ENCODE data around the gene SPOP. TPM values are rescaled to one million over a fixed set of nuclear protein-coding genes. Genes with fewer than 3 reads are reported as not detected.

The SPOP gene
- total RNA-seq, 1 experiment from 2014 or later = 53.4 TPM

DNA sequence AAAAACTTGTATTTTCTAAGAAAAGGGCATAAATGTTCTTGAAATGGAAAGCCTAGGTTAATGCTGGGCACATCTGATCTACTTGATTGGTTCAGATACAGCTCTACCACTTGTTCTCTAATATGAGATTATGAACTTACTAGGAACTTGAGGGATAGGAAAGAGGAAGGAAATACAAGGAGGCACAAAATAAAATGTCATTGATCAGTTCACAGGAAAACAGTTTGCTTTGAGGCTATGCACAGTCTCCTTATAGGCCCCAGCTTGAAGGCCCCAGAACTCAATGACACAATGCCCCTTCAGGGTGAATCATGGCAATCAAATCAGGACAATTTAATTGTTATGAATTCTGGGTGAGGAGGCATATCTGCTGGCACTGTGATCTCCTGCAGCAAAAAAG lies 75.1 kb downstream of the SPOP start:
- BruUV-seq (replicated peaks) = no TSS peak
- POLR2A ChIA-PET (ENCODE audit: low non-redundant PET) = no interaction called here
- TF ChIP-seq, protein P1, sequence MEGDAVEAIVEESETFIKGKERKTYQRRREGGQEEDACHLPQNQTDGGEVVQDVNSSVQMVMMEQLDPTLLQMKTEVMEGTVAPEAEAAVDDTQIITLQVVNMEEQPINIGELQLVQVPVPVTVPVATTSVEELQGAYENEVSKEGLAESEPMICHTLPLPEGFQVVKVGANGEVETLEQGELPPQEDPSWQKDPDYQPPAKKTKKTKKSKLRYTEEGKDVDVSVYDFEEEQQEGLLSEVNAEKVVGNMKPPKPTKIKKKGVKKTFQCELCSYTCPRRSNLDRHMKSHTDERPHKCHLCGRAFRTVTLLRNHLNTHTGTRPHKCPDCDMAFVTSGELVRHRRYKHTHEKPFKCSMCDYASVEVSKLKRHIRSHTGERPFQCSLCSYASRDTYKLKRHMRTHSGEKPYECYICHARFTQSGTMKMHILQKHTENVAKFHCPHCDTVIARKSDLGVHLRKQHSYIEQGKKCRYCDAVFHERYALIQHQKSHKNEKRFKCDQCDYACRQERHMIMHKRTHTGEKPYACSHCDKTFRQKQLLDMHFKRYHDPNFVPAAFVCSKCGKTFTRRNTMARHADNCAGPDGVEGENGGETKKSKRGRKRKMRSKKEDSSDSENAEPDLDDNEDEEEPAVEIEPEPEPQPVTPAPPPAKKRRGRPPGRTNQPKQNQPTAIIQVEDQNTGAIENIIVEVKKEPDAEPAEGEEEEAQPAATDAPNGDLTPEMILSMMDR (conservative IDR thresholded peaks at IDR 0.05; ENCODE audit: low read depth, low read length) = no peak
- no peak for TF ChIP-seq EZH2 (IDR thresholded peaks at IDR 0.05; ENCODE audit: borderline replicate concordance, low read depth, low read length, poor library complexity, severe bottlenecking)
- CTCF ChIA-PET = no interaction called here
- intact Hi-C loops (cut with micrococcal nuclease; ENCODE audit: unreplicated experiment) = no loop called here
- H3K4me1 ChIP-seq (ENCODE audit: insufficient read depth, low read length, poor library complexity, severe bottlenecking) = no peaks in the 10 kb centered on the region
- no peak overlapping the region for H3K27ac ChIP-seq (ENCODE audit: low read depth, low read length, poor library complexity, severe bottlenecking)
- H3K9me3 ChIP-seq (ENCODE audit: low read depth, low read length, poor library complexity, severe bottlenecking) = no peaks in the 10 kb centered on the region
- no peak overlapping the region for H3K4me3 ChIP-seq (ENCODE audit: low read depth, low read length, poor library complexity, severe bottlenecking)
- H3K36me3 ChIP-seq (ENCODE audit: insufficient read depth, low read length, poor library complexity, severe bottlenecking) = peaks cover 32% of the 10 kb centered on the region
- no peak for DNase-seq (ENCODE audit: low spot score)
- H3K27me3 ChIP-seq (replicated peaks; ENCODE audit: insufficient read depth, low read depth, low read length, poor library complexity) = no peaks in the 10 kb centered on the region

DNA sequence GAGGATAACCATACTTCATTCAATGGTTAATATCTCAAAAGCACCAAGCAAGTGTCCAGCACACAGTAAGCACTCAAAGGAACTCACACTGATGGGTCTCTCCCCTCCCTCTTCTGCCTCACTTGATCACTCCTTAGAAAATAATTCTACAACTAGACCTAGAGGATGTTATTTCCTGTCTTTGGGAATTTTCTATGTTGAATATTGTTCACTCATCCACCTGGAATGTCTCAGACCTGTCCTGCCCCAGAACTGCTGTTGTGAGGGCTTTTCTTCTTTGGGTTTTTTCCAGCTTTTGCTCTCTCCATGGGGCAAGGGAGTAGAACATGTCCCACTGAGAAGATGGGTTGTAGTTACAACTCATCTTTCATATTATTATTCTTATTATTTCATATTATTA lies 76.9 kb downstream of the SPOP start:
- H3K36me3 ChIP-seq (ENCODE audit: insufficient read depth, low read length, poor library complexity, severe bottlenecking) = peaks cover 25% of the 10 kb centered on the region
- ChIA-PET CTCF (no interaction called here), POLR2A (ENCODE audit: low non-redundant PET) (no interaction called here)
- H3K9me3 ChIP-seq (ENCODE audit: low read depth, low read length, poor library complexity, severe bottlenecking) = no peaks in the 10 kb centered on the region
- no peak overlapping the region for H3K4me3 ChIP-seq (ENCODE audit: low read depth, low read length, poor library complexity, severe bottlenecking)
- no peaks in the 10 kb centered on the region for H3K4me1 ChIP-seq (ENCODE audit: insufficient read depth, low read length, poor library complexity, severe bottlenecking)
- H3K27ac ChIP-seq (ENCODE audit: low read depth, low read length, poor library complexity, severe bottlenecking) = no peak overlapping the region
- DNase-seq (ENCODE audit: low spot score) = no peak
- no peaks in the 10 kb centered on the region for H3K27me3 ChIP-seq (replicated peaks; ENCODE audit: insufficient read depth, low read depth, low read length, poor library complexity)
- no peak for TF ChIP-seq EZH2 (IDR thresholded peaks at IDR 0.05; ENCODE audit: borderline replicate concordance, low read depth, low read length, poor library complexity, severe bottlenecking)
- TF ChIP-seq, protein P1 (conservative IDR thresholded peaks at IDR 0.05; ENCODE audit: low read depth, low read length) = no peak
- BruUV-seq (replicated peaks) = no TSS peak
- intact Hi-C loops (cut with micrococcal nuclease; ENCODE audit: unreplicated experiment) = no loop called here

DNA sequence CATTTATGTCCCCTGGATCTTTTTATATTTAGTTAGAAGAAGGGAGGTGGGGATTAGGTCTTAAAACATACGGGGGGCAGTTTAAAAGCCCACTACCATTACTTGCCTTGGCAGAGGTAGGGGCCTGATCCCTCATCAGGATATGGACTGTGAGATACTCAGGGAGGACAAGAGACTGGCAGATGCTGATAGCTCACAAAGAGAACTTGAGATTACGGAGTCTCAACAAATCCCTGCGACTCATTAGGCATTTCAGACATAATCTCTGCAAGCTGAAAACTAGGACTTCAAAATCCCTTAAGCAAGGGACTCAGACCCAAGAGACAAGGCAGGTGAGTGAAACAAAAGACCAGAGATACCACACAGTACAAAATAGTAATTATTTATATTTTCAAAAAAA lies 79.0 kb downstream of the SPOP start:
- ChIA-PET POLR2A (ENCODE audit: low non-redundant PET) (no interaction called here), CTCF (no interaction called here)
- no peak overlapping the region for H3K4me3 ChIP-seq (ENCODE audit: low read depth, low read length, poor library complexity, severe bottlenecking)
- H3K36me3 ChIP-seq (ENCODE audit: insufficient read depth, low read length, poor library complexity, severe bottlenecking) = peaks cover 24% of the 10 kb centered on the region
- H3K9me3 ChIP-seq (ENCODE audit: low read depth, low read length, poor library complexity, severe bottlenecking) = no peaks in the 10 kb centered on the region
- BruUV-seq (replicated peaks) = no TSS peak
- no peak for DNase-seq (ENCODE audit: low spot score)
- H3K27me3 ChIP-seq (replicated peaks; ENCODE audit: insufficient read depth, low read depth, low read length, poor library complexity) = no peaks in the 10 kb centered on the region
- intact Hi-C loops (cut with micrococcal nuclease; ENCODE audit: unreplicated experiment) = no loop called here
- no peaks in the 10 kb centered on the region for H3K4me1 ChIP-seq (ENCODE audit: insufficient read depth, low read length, poor library complexity, severe bottlenecking)
- H3K27ac ChIP-seq (ENCODE audit: low read depth, low read length, poor library complexity, severe bottlenecking) = no peak overlapping the region
- no peak for TF ChIP-seq EZH2 (IDR thresholded peaks at IDR 0.05; ENCODE audit: borderline replicate concordance, low read depth, low read length, poor library complexity, severe bottlenecking)
- TF ChIP-seq, protein P1 (conservative IDR thresholded peaks at IDR 0.05; ENCODE audit: low read depth, low read length) = no peak

Measured in A673 (cell line).